Forelimb muscle (tissue), 1 donor: Measurements from ENCODE around the gene KDM6A. TPM values are rescaled to one million over a fixed set of nuclear protein-coding genes. Genes with fewer than 3 reads are reported as not detected.
"Not testable (repeated sequence)": the region's sequence is repeated elsewhere in the genome, so short reads cannot be mapped to it uniquely, and the experiment has no call there.

Experiments
- DNase-seq: peaks from one replicate; pipeline ENCODE4 v3.0.0-alpha.2; 2013; ENCODE audit warnings: low read depth
- polyA plus RNA-seq: library from polyadenylated mRNA; unstranded; fragments of 120-200 nt; gene quantifications from one replicate; pipeline ENCODE4 v1.2.1, GENCODE V29; 2013; ENCODE audit not compliant: insufficient read length

Gene KDM6A
- polyA plus RNA-seq, 1 donor: 23.5 TPM

- no peak for DNase-seq
These were observed 50.0 kb downstream of the KDM6A start for GRCh38 chrX:44922980-44923379.

GRCh38 chrX:44927398-44927797, 54.4 kb downstream of the KDM6A start:
- no peak for DNase-seq

GRCh38 chrX:44931441-44931973, 58.5 kb downstream of the KDM6A start:
- DNase-seq: no peak

DNA sequence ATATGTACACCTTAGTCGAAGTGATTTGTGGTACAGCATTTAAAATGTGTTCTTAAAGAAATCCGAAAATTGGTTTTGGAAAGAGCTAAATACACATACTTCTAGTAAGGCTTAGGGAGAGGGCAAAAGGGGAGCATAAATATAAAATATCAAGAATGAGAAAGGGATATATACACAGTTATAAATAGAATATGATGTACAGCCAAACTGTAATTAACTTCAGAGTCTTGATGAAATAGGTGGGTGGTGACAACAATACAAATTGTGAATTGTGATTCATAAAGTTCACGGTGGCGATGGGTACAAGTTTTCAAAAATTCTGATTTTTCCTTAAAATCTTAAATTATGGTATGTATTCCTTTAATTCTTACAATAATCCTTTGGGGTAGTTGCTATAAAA, 62.2 kb downstream of the KDM6A start:
- DNase-seq: no peak

DNA sequence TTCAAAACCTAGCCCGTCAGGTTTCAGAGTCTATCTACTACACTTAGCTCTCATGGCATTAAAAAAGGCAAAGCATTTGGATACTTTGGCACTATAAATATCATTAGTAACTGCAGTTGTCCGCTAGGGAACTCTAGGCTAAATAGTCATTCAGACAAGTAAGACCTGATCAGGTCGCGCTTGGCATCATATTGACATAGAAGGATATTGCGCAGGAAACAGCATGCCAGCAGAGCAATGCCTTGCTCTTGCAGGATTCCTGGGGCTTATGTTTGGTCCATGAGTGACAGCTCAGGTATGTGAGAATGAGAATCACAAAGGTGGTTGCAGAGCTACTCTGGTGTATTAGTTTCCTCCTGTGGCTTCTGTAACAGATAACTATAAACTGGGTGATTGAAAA, 62.7 kb downstream of the KDM6A start:
- DNase-seq: no peak

- no peak for DNase-seq
These were observed 64.6 kb downstream of the KDM6A start for GRCh38 chrX:44937606-44938005.

- DNase-seq: no peak
These were observed 65.1 kb downstream of the KDM6A start for GRCh38 chrX:44938111-44938510.

DNA sequence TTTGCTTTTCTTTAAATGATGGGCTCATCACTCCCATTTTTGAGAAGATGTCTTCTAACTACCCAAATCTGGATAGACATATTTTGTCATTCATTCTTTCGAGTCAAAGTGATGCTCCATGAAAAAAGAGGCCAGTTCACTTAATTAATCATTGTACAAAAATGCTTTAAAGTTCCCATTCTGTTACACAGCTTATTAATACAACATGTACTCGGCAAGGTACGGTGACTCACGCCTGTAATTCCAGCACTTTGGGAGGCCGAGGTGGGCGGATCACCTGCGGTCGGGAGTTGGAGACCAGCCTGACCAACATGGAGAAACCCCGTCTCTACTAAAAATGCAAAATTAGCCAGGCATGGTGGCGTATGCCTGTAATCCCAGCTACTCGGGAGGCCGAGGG, 67.6 kb downstream of the KDM6A start:
- not testable (repeated sequence) for DNase-seq

DNA sequence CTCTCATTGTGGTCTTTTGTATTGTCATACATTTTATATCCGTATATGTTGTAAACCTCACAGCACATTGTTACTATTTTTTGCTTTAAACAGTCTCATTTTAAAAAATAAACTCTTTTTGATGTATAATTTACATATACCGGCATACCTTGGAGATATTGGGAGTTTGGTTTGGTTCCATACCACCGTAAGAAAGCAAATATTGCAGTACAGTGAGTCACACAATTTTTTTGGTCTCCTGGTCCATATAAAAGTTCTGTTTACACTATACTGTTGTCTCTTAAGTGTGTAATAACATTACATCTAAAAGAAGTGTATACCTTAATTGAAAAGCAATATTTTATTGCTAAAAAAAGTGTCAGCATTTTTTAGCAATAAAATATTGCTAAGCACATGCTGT, 70.0 kb downstream of the KDM6A start:
- DNase-seq: no peak

GRCh38 chrX:44944894-44945293, 71.9 kb downstream of the KDM6A start:
- DNase-seq: no peak

DNA sequence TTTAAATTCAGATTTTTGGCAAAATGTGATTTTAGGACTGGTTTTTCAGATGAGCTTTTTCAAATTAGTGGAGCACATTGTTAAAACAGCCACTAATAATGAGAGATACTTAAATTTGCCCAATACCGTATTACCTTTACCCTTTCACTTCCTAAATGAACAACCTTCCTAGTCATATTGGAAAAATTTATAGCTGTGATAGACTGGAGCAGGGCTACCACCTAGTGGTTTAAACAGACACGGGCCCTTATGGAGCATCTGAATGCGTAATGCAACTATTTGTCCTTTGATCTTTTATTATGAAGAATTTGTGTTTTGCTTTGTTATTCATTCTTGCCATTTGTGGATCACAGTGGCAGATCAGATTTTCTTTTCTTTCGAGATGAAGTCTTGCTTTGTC, 72.7 kb downstream of the KDM6A start:
- DNase-seq: no peak

GRCh38 chrX:44946771-44947170, 73.8 kb downstream of the KDM6A start:
- DNase-seq: no peak

- no peak for DNase-seq
These were observed 75.0 kb downstream of the KDM6A start for GRCh38 chrX:44947995-44948394.

- DNase-seq: no peak
These were observed 75.4 kb downstream of the KDM6A start for GRCh38 chrX:44948406-44948805.

DNA sequence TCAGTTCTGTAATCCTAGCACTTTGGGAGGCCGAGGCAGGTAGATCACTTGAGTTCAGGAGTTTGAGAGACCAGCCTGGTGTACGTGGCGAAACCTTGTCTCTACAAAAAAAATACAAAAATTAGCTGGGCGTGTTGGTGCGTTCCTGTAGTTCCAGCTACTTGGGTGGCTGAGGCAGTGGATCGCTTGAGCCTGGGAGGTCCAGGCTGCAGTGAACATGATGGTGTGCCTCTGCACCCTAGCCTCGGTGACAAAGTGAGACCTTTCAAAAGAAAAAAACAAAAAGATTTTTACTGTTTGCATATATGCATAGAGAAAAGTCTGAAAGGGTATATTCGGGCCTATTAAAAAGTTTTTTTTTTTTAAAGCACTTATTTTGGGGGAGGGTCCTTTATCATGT, 76.1 kb downstream of the KDM6A start:
- no peak for DNase-seq

- DNase-seq: not testable (repeated sequence)
These were observed 77.7 kb downstream of the KDM6A start for GRCh38 chrX:44950471-44951366.

GRCh38 chrX:44951572-44952067, 78.6 kb downstream of the KDM6A start:
- no peak for DNase-seq

DNA sequence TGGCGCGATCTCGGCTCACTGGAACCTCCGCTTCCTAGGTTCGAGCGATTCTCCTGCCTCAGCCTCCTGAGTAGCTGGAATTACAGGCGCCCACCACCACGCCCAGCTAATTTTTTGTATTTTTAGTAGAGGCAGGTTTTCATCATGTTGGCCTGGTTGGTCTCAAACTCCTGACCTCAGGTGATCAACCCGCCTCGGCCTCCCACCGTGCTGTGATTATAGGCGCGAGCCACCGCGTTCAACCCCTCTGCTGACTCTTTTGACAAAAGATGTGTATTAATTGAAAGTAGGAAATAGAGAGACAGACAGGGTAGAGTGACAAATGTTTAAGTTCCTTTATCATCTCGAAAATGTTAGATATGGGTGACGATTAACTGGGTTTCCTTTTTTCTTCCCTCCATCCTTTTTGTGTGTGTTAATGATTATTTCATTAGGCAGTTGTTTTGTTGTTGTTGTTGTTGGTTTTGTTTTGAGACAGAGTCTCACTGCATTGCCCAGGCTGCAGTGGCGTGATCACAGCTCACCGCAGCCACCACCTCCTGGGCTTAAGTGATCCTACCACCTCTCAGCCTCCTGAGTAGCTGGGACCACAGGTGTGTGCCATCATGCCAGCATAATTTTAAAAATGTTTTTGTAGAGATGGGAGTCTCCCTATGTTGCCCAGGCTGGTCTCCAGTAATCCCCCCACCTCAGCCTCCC, 79.5 kb downstream of the KDM6A start:
- no peak for DNase-seq

GRCh38 chrX:44953734-44954502, 80.9 kb downstream of the KDM6A start:
- no peak for DNase-seq

DNA sequence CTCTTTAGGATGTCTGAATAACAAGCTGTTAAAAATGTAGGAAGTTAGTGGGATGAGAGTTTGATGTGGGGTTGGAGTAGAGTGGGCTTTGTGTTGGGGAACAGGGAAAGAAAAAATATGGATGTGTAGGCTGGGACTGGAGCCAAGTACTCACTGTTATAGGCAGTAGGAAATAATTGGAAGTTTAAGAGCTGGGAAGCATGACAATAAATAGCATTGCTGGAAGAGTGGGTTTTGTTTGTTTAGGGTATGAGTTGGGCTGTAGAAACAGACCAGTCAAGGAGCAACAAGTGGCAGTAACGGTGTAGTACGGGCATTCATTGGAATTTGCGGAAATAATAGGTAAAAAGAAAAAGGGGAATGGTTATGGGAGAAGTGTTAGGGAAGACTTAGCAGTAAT, 81.6 kb downstream of the KDM6A start:
- DNase-seq: no peak

DNA sequence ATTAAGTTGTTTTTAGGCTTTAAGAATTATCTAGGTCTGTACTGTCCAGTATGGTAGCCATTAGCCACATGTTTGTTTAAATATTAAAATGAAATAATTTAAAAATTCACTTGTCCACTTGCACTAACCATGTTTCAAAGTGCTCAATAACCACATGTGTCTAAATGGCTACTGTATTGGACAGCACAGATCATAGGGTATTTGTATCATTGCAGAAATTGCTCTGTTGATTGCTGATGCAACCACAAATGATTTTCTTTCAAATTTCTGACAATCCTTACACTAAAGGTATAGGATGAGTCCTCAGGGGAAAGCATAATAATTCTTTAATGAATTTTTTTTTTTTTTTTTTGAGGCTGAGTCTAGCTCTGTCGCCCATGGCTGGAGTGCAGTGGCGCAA, 84.9 kb downstream of the KDM6A start:
- no peak for DNase-seq

DNA sequence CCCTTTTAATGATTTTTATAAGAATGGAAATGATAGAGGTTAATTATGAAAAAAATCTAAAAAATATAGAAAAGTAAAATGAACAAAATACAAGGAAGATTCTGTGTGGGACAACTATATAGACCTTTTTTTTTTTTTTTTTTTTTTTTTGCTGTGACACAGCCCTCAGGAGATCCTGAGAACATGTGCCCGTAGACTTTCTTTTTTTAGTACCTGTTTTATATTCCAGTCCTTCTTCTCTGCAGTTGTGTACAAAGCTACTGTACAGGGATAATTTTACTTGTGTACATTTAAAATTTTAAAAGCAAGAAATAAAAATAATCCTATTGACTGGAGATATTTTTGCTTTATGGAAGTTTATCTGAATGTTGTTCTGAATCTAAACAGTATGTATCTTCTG, 85.5 kb downstream of the KDM6A start:
- DNase-seq: no peak
